Duodenal mucosa (tissue), 2 donors: Measurements from ENCODE around the gene P2RY2.

Source experiments
- H3K27ac ChIP-seq: one replicate; pipeline ENCODE4 v1.7.0; 2013; ENCODE audit warnings: low read depth, low read length
- H3K27me3 ChIP-seq, 2 donors: one replicate each; pipeline ENCODE4 v1.7.0; 2013; ENCODE audit warnings: low read length in 2 of 2, control low read depth in 1 of 2; ENCODE audit not compliant: insufficient read depth in 2 of 2, control insufficient read depth in 1 of 2
- H3K36me3 ChIP-seq, 2 donors: one replicate each; pipeline ENCODE4 v1.7.0; 2013; ENCODE audit warnings: low read length in 2 of 2, control low read depth in 1 of 2; ENCODE audit not compliant: insufficient read depth in 2 of 2, control insufficient read depth in 1 of 2
- H3K4me1 ChIP-seq, 2 donors: one replicate each; pipeline ENCODE4 v1.7.0; 2013; ENCODE audit warnings: low read length in 2 of 2, control low read depth in 1 of 2; ENCODE audit not compliant: insufficient read depth in 2 of 2, control insufficient read depth in 1 of 2
- H3K4me3 ChIP-seq, 2 donors: one replicate each; pipeline ENCODE4 v1.7.0; 2013; ENCODE audit warnings: low read length in 2 of 2, low read depth in 1 of 2
- H3K9ac ChIP-seq, 2 donors: one replicate each; pipeline ENCODE4 v1.7.0; 2013; ENCODE audit warnings: low read length in 2 of 2, low read depth in 1 of 2
- H3K9me3 ChIP-seq, 2 donors: one replicate each; pipeline ENCODE4 v1.7.0; 2013; ENCODE audit warnings: low read length in 2 of 2, control low read depth in 1 of 2; ENCODE audit not compliant: control insufficient read depth in 1 of 2

Gene P2RY2

DNA sequence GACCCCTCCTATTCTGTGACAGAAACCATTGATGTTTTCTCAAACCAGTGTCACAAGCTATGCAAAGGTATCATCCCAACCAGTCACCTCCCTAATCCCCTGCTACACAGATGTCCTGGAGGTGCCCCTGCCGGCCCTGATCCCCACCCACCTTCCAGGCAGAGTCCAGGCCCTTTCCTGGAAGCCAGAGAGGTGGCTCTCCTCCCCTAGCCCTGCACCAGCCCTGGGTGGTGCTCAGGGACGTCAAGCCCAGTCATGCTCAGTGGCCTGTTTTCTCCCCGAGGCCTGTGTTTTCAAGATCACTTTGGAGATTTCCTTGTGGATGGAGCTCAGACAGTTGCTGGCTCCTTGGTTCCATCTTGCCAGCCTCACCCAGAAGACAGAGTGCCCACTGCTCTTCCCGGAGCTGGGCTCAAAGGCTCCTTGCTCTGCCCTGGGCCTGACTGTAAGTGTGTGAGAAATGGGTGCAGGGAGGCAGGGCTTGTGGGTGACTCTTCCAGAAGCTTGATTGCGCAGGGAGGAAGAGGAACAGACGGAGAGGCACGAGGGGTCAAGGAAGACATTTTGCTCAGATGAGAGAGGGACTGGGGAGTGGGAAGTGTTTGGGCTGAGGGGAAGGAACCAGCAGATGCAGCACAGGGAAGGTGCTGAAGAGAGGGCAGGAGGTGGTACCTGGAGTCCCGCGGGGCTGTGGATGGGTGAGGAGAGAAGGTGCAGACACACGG is 65.4 kb downstream of the P2RY2 start:
- Histone ChIP-seq H3K9ac (no peak overlapping the region), H3K4me3 (no peak overlapping the region), H3K27ac (no peak overlapping the region), H3K36me3 (no peaks in the 10 kb centered on the region), H3K9me3 (no peaks in the 10 kb centered on the region), H3K27me3 (no peaks in the 10 kb centered on the region), H3K4me1 (peaks cover 12 to 19% of the 10 kb centered on the region in 2 donors)

DNA sequence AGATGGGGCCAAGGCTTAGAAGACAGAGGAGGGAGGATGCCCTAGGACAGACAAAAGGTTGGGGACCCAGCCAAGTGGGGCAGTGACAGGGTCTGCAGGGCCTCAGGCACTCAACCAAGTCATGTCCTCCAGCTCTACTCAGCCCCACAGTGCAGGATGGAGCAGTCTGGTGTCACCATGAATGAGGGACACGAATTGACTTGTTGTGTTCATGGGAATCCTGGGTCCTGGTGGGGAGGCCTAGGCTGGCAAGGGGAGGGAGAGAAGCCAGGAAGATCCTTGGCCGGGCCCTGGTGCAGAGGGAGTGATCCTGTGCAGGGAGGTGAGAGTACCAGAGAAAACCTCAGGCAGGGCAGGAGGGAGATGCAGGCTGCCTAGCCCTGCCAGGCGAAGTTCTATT is 66.0 kb downstream of the P2RY2 start:
- H3K27me3 ChIP-seq, result no peaks in the 10 kb centered on the region
- peaks cover 19 to 26% of the 10 kb centered on the region in 2 donors for H3K4me1 ChIP-seq
- H3K27ac ChIP-seq, result no peak overlapping the region
- H3K9me3 ChIP-seq, result no peaks in the 10 kb centered on the region
- H3K9ac ChIP-seq, result no peak overlapping the region
- no peak overlapping the region for H3K4me3 ChIP-seq
- H3K36me3 ChIP-seq, result no peaks in the 10 kb centered on the region

- Histone ChIP-seq H3K27me3 (no peaks in the 10 kb centered on the region), H3K4me1 (peaks cover 25 to 32% of the 10 kb centered on the region in 2 donors), H3K9ac (no peak overlapping the region), H3K27ac (no peak overlapping the region), H3K36me3 (no peaks in the 10 kb centered on the region), H3K4me3 (no peak overlapping the region), H3K9me3 (no peaks in the 10 kb centered on the region)
These were observed 67.6 kb downstream of the P2RY2 start for GRCh38 chr11:73285721-73286120.
